ENCODE results near the gene LIME1.
A peak's percentile ranks its signal among the peaks of the same experiment; 100 is the strongest.
"Not testable (repeated sequence)": the region's sequence is repeated elsewhere in the genome, so short reads cannot be mapped to it uniquely, and the experiment has no call there.

The LIME1 gene

DNA sequence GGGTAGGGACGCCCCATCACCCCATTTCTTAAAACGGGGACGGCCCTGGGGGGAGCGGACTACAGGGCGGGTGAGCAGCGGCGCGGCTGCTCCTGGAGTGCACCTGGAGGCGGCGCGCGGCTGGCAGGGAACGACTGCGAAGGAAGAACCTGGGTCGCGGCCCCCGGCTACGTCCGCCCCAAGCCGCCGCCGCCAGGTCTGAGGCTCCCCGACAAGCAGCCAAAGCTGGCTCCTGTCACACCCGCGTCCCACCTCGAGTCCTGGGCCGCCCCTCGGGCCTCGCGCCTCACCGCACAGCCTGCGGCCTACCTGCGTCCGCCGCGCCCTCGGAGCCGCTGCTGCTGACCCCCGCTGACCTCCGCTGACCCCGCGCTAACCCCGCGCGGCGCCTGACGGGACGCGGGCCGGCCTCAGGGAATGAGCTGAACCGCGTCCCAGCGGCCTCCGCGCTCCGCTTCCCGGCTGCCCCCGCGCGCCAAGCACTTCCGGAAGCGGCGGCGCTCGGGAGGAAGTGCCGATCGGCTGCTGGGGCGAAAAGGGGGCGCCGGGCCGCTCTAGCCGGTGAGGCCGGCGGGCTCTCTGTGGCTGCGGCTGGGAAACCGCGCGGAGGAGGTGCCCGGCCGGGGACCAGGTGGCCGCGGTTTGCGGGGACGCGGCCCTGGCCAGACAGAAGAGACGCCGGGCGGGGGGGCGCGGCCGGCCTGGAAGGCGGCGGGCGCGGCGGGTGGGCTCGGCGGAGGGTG is 28.7 kb upstream of the LIME1 start, which contains the start of the genes ARFRP1 and ZGPAT:
TSS of gene ARFRP1 (minus strand) at position 419 of the 743 bp plus-strand sequence. CDS start 885 bp downstream, outside the sequence.
TSS of gene ZGPAT (plus strand) at position 482 of the 743 bp plus-strand sequence. CDS start 542 bp downstream, outside the sequence.
- peak; percentile 79 for DNase-seq

DNA sequence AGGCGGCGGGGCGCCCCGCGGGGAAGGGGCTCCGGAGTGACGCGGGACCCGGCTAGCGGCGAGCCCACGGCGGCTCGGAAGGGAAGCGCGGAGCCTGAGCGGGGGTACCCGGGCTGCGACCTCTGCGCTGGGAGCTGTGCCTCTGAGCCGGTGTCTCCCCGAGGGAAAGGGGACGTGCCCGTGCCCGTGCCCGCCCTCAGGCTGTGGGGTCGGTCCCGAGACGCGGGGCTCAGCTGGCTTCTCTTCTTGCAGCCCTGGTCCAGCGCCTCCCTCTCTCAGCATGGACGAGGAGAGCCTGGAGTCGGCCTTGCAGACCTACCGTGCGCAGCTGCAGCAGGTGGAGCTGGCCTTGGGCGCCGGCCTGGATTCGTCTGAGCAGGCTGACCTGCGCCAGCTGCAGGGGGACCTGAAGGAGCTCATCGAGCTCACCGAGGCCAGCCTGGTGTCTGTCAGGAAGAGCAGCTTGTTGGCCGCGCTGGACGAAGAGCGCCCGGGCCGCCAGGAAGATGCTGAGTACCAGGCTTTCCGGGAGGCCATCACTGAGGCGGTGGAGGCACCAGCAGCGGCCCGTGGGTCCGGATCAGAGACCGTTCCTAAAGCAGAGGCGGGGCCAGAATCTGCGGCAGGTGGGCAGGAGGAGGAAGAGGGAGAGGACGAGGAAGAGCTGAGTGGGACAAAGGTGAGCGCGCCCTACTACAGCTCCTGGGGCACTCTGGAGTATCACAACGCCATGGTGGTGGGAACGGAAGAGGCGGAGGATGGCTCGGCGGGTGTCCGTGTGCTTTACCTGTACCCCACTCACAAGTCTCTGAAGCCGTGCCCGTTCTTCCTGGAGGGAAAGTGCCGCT is 27.9 kb upstream of the LIME1 start:
- no peak for DNase-seq

GRCh38 chr20:63709149-63709527 is 27.3 kb upstream of the LIME1 start:
- no peak for DNase-seq

DNA sequence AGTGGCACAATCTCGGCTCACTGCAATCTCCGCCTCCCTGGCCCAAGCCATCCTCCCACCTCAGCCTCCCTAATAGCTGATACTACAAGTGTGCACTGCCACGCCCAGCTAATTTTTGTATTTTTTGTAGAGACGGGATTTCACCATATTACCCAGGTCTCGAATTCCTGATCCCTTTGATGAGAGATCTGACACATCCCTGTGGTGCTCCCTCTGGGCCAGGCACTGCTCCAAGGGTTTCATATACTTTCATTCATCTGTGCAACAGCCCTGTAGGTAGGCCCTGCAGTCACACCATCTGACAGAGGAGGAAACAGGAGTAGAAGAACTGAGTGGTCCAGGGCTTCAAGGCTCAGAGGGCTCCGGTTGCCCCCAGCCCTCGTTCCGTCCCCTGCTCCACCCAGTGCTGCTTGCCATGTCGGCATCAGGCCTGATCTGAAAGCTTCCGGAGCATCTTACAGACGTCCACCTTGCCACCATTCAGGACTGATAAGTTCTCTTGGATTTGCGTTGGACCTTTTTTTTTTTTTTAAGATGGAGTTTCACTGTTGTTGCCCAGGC is 25.3 kb upstream of the LIME1 start:
- DNase-seq = no peak

- DNase-seq = no peak
These were observed 24.3 kb upstream of the LIME1 start for GRCh38 chr20:63712191-63712590.

DNA sequence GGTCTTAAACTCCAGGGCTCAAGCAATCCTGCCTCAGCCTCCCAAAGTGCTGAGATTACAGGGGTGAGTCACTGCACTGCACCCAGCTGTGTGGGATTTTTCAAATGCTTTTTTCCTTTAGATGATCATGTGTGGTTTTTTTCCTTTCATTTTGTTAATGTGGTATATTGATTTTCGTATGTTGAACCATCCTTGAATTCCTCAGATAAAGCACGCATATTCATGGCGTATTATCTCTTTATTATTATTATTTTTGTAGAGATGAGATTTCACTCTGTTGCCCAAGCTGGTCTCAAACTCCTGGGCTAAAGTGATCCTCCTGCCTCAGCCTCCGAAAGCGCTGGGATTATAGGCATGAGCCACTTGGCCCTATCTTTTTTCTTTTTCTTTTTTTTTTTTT is 21.6 kb upstream of the LIME1 start:
- no peak for DNase-seq

GRCh38 chr20:63718996-63719395 is 17.5 kb upstream of the LIME1 start:
- no peak for DNase-seq

DNA sequence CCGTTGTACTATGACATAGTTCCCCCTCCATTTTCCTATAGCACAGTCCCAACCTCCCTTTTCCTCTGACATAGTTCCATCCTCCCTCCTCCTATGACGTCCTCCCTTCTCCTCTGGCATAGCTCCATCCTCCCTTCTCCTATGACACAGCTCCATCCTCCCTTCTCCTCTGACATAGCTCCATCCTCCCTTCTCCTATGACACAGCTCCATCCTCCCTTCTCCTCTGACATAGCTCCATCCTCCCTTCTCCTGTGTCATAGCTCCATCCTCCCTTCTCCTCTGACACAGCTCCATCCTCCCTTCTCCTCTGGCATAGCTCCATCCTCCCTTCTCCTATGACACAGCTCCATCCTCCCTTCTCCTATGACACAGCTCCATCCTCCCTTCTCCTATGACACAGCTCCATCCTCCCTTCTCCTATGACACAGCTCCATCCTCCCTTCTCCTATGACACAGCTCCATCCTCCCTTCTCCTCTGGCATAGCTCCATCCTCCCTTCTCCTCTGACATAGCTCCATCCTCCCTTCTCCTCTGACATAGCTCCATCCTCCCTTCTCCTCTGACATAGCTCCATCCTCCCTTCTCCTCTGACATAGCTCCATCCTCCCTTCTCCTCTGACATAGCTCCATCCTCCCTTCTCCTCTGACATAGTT is 13.4 kb upstream of the LIME1 start:
- not testable (repeated sequence) for DNase-seq

DNA sequence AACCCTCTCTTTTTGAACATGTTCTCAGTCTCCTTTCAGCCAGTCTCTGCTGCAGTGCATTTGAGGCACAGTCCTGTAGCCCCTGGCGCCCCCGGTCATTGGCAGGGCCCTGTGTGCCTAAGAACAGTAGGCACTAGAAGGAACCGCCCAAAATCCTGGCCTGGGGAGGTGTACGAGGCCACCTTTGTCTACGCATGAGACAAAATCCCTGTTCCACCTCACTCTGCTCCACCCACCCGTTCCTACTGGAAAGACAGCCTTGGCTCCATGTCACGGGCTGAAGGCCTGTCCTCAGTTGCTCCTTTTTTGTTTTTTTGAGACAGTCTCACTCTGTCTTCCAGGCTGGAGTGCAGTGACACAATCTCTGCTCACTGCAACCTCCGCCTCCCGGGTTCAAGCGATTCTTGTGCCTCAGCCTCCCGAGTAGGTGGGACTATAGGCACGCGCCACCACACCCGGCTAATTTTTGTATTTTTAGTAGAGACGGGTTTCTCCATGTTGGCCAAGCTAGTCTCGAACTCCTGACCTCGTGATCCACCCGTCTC is 6.2 kb upstream of the LIME1 start:
- not testable (repeated sequence) for DNase-seq

- no peak for DNase-seq
These were observed 5.1 kb upstream of the LIME1 start for GRCh38 chr20:63731410-63731809.

DNA sequence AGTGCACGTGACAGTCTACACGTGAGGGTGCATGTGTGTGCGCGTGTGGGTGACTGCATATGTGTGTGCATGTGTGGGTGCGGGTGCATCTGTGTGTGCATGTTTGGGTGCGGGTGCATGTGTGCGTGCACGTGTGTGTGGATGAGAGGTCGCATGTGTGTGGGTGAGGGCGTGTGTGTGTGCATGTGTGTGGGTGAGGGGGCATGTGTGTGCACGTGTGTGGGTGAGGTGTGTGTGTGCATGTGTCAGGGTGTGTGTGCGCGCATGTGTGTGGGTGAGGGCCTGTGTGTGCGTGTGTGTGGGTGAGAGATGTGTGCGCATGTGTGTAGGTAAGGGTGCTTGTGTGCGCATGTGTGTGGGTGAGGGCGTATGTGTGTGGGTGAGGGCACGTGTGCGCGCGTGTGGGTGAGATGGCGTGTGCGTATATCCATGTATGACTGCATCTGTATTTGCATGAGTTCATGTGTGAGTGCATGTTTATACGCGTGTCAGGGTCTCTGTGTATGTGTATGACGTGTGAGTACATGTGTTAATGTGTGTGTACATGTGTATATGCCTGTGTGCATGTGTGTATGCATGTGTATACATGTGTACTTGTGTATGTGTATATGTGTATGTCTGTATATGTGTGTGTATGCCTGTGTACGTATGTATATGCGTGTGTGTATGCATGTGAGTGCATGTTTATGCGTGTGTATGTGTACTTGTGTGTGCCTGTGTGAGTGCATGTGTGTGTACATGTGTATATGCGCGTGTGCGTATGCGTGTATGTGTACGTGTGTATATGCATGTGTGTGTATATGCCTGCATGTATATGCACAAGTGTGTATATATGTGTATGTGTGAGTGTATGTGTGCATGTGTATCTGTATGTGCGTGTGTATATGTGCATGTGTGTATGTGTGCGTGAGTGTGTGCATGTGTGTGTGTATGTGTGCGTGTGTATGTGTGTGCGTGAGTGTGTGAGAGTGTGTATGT is 4.1 kb upstream of the LIME1 start:
- no peak for DNase-seq

GRCh38 chr20:63733117-63733516 is 3.3 kb upstream of the LIME1 start:
- DNase-seq = no peak

GRCh38 chr20:63733579-63734081 is 2.8 kb upstream of the LIME1 start:
- DNase-seq = no peak

- no peak for DNase-seq
These were observed 2.1 kb upstream of the LIME1 start for GRCh38 chr20:63734111-63734945.

- DNase-seq = no peak
These were observed 1.3 kb upstream of the LIME1 start for GRCh38 chr20:63734946-63735858.

DNA sequence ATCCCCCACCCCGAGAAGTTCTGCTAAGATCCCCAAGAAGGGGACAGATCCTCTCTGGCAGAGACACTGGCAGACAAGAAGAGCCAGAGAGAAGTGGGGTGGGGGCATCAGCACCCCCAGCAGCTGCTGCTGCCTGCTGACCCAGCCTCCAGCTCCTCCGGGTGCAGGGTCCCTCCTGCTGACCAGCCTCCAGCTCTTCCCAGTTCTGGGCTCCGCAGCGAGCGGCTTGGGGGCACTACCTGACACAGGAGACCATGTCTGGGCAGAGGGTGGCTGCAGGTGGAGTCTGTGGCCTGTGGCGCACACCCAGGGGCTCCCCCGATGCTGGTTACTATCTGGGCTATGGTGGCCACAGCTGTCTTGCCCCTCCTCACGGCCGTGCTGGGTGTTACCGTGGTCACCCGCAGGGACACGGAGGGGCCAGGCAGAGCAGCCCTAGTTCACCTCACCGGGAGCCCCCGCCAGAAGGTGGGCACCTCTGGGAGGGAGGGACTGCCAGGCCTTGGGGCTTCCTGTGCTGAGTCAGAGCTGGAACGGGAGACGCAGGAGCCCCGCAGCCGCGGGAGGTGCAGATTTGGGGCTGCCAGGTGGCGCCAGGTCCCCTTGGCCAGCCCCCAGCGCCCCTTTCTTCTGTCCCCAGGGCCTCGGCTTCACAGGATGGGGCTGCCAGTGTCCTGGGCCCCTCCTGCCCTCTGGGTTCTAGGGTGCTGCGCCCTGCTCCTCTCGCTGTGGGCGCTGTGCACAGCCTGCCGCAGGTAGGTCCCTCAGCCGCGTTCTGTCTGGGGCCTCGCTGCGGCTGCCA is 630 bp downstream of the LIME1 start:
- no peak for DNase-seq

- no peak for DNase-seq
These were observed 1.2 kb downstream of the LIME1 start for GRCh38 chr20:63737695-63737944.

- DNase-seq = no peak
These were observed 1.7 kb downstream of the LIME1 start for GRCh38 chr20:63737945-63738686.
